Spinal cord (tissue), 10 donors: ENCODE measurements around the gene SH3TC2. TPM values are rescaled to one million over a fixed set of nuclear protein-coding genes. Genes with fewer than 3 reads are reported as not detected.

ENCODE experiments used
- DNase-seq, 6 donors: peaks; one replicate each; pipeline versions ENCODE4 v3.0.0 to v3.0.0-alpha.2; 2013 to 2015; ENCODE audit warnings: low spot score in 6 of 6, low read depth in 4 of 6
- H3K27ac ChIP-seq: one replicate; pipeline ENCODE4 v1.5.1; 2013; ENCODE audit warnings: low read depth, low read length, control low read depth
- H3K27me3 ChIP-seq: one replicate; pipeline ENCODE4 v1.6.1; 2013; ENCODE audit warnings: low read length; ENCODE audit not compliant: control insufficient read depth, insufficient read depth
- H3K36me3 ChIP-seq: one replicate; pipeline ENCODE4 v1.6.1; 2013; ENCODE audit warnings: low read length; ENCODE audit not compliant: control insufficient read depth, insufficient read depth
- H3K4me1 ChIP-seq: one replicate; pipeline ENCODE4 v1.6.1; 2013; ENCODE audit warnings: low read length; ENCODE audit not compliant: control insufficient read depth, insufficient read depth
- H3K4me3 ChIP-seq: one replicate; pipeline ENCODE4 v1.5.1; 2013; ENCODE audit warnings: low read depth, low read length, control low read depth
- H3K9me3 ChIP-seq: one replicate; pipeline ENCODE4 v1.6.1; 2013; ENCODE audit warnings: low read length; ENCODE audit not compliant: control insufficient read depth, insufficient read depth
- WGBS: methylation state at CpG from one replicate; pipeline ENCODE4 v1.1.5; 2013; ENCODE audit warnings: missing lambda C conversion rate; ENCODE audit not compliant: insufficient coverage; 5-methylcytosine and 5-hydroxymethylcytosine counted together
- polyA plus RNA-seq, 2 donors: library from polyadenylated mRNA; unstranded; fragments of 120-200 nt; gene quantifications; one replicate each; pipeline ENCODE4 v1.2.1, GENCODE V29; 2013; ENCODE audit not compliant: insufficient read length in 2 of 2
- total RNA-seq, 2 donors: library from RNA; depleted of rRNA in 1 of 2; stranded (reverse); fragments of 120-200 nt in 1 of 2; fragments of >200 nt in 1 of 2; gene quantifications; one replicate each; pipeline versions ENCODE4 v1.2.3 to v1.2.4, GENCODE V29; 2013 to 2014
- donor health status: healthy.

Gene SH3TC2
- total and polyA plus RNA-seq, 4 donors, result 4.0 to 43.7 (median 10.9) TPM

- no peaks in the 10 kb centered on the region for H3K9me3 ChIP-seq
- H3K4me1 ChIP-seq, result no peaks in the 10 kb centered on the region
- WGBS, result no CpG with 5 or more reads among the region's 2 CpGs
- no peaks in the 10 kb centered on the region for H3K36me3 ChIP-seq
- no peaks in the 10 kb centered on the region for H3K27me3 ChIP-seq
- no peak overlapping the region for H3K27ac ChIP-seq
- H3K4me3 ChIP-seq, result no peak overlapping the region
- DNase-seq, result no peak
Observed at GRCh38 chr5:149011728-149012127, 51.1 kb downstream of the SH3TC2 start.

- no peaks in the 10 kb centered on the region for H3K36me3 ChIP-seq
- H3K4me1 ChIP-seq, result no peaks in the 10 kb centered on the region
- DNase-seq, result no peak
- H3K27ac ChIP-seq, result no peak overlapping the region
- WGBS, result 83% methylated on average over 2 of the region's 3 CpGs
- H3K9me3 ChIP-seq, result no peaks in the 10 kb centered on the region
- H3K27me3 ChIP-seq, result no peaks in the 10 kb centered on the region
- no peak overlapping the region for H3K4me3 ChIP-seq
Observed at GRCh38 chr5:149011084-149011483, 51.8 kb downstream of the SH3TC2 start.

- no peak overlapping the region for H3K27ac ChIP-seq
- no peaks in the 10 kb centered on the region for H3K4me1 ChIP-seq
- H3K4me3 ChIP-seq, result no peak overlapping the region
- no peaks in the 10 kb centered on the region for H3K27me3 ChIP-seq
- peak in 1 of 6 donors; percentile 7 for DNase-seq
- no peaks in the 10 kb centered on the region for H3K9me3 ChIP-seq
- H3K36me3 ChIP-seq, result no peaks in the 10 kb centered on the region
Observed at GRCh38 chr5:149007174-149007573, 55.7 kb downstream of the SH3TC2 start.

- H3K27ac ChIP-seq, result no peak overlapping the region
- no peaks in the 10 kb centered on the region for H3K9me3 ChIP-seq
- H3K4me3 ChIP-seq, result no peak overlapping the region
- DNase-seq, result no peak
- no peaks in the 10 kb centered on the region for H3K36me3 ChIP-seq
- WGBS, result no CpG with 5 or more reads among the region's 1 CpG
- no peaks in the 10 kb centered on the region for H3K27me3 ChIP-seq
- no peaks in the 10 kb centered on the region for H3K4me1 ChIP-seq
Observed at GRCh38 chr5:149006426-149006825, 56.4 kb downstream of the SH3TC2 start.

GRCh38 chr5:149005077-149005892 lies 57.6 kb downstream of the SH3TC2 start:
- WGBS, result no CpG with 5 or more reads among the region's 2 CpGs
- Histone ChIP-seq H3K27ac (no peak overlapping the region), H3K4me1 (no peaks in the 10 kb centered on the region), H3K4me3 (no peak overlapping the region), H3K36me3 (no peaks in the 10 kb centered on the region), H3K9me3 (no peaks in the 10 kb centered on the region), H3K27me3 (no peaks in the 10 kb centered on the region)
- DNase-seq, result no peak

- Histone ChIP-seq H3K36me3 (no peaks in the 10 kb centered on the region), H3K4me1 (no peaks in the 10 kb centered on the region), H3K9me3 (no peaks in the 10 kb centered on the region), H3K27me3 (no peaks in the 10 kb centered on the region), H3K4me3 (no peak overlapping the region), H3K27ac (no peak overlapping the region)
- no peak for DNase-seq
- 88% methylated on average over 5 of the region's 6 CpGs for WGBS
Observed at GRCh38 chr5:149004559-149004958, 58.3 kb downstream of the SH3TC2 start.

GRCh38 chr5:149002761-149003689 lies 59.8 kb downstream of the SH3TC2 start:
- no peak overlapping the region for H3K27ac ChIP-seq
- WGBS, result 10% methylated on average over 1 of the region's 3 CpGs
- no peaks in the 10 kb centered on the region for H3K27me3 ChIP-seq
- no peaks in the 10 kb centered on the region for H3K36me3 ChIP-seq
- H3K9me3 ChIP-seq, result no peaks in the 10 kb centered on the region
- no peak for DNase-seq
- H3K4me3 ChIP-seq, result no peak overlapping the region
- H3K4me1 ChIP-seq, result no peaks in the 10 kb centered on the region

GRCh38 chr5:149002053-149002452 lies 60.8 kb downstream of the SH3TC2 start:
- H3K27me3 ChIP-seq, result no peaks in the 10 kb centered on the region
- peak in 1 of 6 donors; percentile 58 for DNase-seq
- H3K9me3 ChIP-seq, result no peaks in the 10 kb centered on the region
- H3K4me3 ChIP-seq, result no peak overlapping the region
- WGBS, result 17% methylated on average over 1 of the region's 5 CpGs
- peak overlapping the region; percentile 30 for H3K27ac ChIP-seq
- no peaks in the 10 kb centered on the region for H3K36me3 ChIP-seq
- H3K4me1 ChIP-seq, result no peaks in the 10 kb centered on the region

GRCh38 chr5:149001162-149001561 lies 61.7 kb downstream of the SH3TC2 start:
- no peaks in the 10 kb centered on the region for H3K27me3 ChIP-seq
- DNase-seq, result no peak
- no peak overlapping the region for H3K4me3 ChIP-seq
- H3K9me3 ChIP-seq, result no peaks in the 10 kb centered on the region
- H3K27ac ChIP-seq, result no peak overlapping the region
- H3K4me1 ChIP-seq, result no peaks in the 10 kb centered on the region
- no peaks in the 10 kb centered on the region for H3K36me3 ChIP-seq
